CD4-positive, alpha-beta T cell treated with Interleukin-17A for 4 hours (primary cell): ENCODE results near the gene SLC1A5.

Experiments used
- DNase-seq: peaks from one replicate; pipeline ENCODE4 v3.0.0-alpha.2; 2020; ENCODE audit warnings: mixed read lengths

SLC1A5 gene

DNA sequence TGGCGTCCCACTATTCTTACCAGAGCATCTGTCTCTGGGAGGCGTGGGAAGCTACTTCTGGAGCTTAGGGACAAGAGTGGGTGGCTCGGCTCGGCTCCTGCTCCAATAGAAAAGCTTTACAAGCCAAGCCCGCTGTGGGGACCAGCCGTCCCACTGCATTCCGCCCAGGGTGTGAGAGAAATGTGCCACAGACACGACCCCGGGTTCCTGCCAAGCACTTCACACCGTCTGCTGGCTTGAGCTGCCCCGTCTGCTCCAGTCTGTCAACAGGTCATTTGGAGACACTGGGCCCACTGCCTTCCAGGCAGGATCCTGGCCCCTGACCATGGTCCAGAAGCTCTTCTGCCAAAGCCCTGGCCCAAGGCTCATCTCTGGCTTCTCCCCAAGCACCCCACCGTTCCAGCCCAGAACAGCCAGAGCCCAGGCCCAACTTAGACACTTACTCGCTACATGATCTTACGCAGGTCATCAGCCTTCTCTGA is 49.1 kb downstream of the SLC1A5 start:
- no peak for DNase-seq

DNA sequence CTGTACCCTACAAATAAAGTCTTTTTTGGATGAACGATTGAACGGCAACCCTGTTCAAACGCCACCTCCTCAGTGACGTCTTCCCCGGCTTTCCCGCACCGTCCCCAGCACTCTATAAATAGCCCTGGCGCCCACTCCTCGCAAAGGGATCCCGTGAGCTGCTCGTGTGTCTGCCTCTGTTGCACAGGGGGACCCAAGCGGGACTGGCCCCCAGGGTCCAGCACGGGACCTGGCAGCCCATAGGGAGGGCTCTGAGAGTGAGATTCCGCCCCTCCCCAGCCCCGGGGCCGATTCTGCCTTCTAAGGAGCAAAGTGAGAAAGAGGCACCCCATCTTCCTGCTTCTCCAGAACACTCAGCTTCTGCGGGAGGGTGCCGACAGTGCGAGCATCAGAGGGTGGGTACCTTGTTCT is 50.6 kb downstream of the SLC1A5 start:
- DNase-seq = no peak

DNA sequence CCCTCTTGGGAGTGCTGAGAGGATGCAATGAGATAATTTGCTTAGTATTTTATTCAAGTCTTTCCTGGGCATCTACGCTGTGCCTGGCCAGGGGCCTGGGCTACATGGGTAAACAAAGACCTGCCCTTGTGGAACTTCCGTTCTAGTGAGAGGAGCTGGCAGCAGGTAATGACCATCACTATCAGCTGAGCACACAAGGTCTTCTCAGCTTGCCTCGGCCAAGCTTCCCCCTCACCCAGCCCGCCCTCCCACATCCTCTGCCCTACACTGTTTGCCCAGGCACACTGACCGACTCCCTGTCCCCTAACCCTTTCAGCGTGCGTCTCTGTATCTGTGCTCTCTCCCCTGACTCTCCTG is 51.1 kb downstream of the SLC1A5 start:
- DNase-seq = no peak

DNA sequence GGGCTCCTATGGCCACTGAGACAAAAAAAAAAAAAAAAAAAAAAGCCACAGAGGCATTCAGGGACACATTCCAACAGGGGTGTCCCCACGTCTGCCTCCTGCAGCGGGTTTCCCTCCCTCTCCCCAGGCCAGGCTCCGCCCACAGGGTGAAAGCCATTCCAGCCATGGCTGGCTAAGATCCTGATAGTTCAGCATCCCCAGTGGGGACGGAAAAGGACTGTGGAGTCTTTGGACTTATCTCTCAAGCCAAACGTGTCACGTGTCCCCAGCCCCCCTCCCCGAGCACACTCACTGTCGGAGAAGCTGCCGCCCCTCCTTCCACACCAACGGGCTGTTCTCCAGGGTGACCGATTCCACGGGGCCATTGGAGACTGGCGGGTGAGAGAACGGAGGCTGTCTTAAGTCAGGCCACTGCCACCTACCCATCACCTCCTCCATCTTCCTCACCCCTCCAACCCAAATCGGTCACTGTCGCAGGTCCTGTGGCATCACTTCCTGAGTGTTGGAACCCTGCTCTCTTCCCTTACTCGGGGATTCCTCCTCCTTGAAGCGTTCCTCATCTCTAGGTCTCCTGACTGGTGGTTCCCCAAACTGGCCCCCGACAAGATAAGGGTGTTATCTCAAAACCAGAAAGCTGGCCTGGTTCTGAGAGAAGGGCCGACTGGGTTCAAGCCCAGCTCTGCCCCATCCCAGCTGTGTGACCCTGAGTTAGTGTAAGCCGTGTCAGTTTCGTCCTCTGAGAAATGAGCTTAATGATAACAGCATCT is 51.7 kb downstream of the SLC1A5 start:
- no peak for DNase-seq

DNA sequence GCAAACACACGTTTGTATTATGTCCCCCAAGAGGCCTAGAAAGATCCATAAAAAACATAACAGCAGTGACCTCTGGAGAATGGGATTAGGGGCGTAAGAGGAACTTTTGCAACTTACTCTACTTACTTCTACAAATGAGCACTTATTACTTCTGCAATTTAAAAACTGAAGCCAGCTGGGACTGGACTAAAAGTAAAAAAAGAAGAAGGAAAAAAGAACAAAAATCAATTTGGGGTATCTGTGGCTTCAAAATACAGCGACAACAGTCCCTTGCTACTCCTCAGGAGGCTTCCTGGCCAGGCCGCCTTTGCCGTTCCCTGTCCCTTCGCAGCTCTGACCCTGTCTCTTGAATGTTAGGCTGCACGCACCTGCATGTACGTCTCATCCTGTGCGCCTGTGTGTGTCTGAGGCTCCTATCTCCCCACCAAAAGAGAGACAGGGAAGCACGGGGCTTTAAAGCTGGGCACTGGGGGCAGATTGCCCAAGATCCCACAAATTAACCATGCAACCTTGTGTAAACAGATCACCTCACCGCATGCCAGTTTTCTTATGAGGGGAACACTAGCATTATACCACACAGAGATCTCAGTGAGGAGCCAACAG is 54.6 kb downstream of the SLC1A5 start:
- no peak for DNase-seq

DNA sequence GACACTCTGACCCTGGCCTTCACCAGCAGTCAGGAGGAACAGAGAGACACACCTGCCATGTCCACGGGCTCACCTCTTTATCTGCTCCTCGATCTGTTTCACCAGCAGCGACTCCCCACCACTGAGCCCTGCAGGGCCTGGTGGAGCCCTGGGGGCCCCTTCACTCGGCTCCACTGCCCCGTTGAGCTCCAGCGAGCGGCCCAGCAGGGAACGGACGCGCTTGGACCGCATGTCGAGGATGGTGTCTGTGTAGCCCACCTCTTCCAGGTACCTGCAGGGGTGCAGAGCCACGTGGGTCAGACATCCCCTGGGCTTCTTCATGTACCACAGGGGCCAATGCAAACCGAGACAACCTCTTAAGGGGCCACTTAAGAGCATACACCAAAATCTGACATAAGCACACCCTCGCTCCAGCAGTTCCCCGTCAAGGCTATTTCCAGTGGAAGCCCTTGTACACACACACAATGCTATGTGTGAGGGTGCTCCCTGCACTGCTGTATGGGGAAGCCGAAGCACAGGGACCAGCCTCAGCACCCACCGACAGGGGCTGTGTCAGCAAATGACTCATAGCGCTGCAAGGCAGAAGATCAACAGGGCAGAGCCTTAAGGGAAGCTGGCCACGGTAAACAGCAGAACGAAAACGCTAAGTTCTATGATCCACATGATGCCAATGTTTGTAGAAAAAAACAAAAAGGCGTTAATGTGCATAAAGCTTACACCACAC is 55.3 kb downstream of the SLC1A5 start:
- DNase-seq = no peak

DNA sequence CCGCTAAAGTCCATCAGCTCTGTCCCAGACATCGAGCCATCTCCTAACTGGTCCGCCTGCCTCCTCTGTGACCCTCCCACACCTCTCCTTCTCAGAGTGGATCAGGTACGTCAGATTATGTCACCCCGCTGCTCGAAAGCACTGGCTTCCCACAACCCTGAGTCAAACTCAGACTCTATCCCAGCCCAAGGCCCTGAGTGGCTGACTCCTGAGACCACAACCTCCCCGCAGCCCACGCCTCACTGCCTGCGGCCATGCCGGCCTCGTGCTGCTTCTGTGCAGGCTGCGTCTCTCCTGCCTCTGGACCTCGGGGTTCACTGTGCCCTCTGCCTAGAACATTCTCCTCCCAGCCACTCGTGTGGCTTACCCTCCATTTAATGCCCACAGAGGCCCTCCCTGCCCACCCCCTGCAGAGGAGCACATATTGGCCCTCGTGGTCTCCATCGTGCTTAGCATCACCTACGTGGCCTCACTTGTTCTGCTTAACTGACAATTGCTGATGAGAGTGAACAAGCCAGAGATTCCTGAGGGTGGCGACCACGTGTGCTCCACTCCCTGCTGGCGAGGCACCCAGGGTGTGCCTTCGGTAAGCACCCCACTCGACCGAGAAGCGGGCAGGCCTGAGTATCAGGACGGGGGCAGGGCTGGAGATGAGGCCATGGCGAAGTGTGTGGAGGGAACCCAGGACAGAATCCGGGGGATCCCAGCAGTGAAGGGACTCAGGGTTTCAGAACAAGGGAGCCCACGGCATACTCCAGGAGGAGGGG is 56.0 kb downstream of the SLC1A5 start:
- no peak for DNase-seq

DNA sequence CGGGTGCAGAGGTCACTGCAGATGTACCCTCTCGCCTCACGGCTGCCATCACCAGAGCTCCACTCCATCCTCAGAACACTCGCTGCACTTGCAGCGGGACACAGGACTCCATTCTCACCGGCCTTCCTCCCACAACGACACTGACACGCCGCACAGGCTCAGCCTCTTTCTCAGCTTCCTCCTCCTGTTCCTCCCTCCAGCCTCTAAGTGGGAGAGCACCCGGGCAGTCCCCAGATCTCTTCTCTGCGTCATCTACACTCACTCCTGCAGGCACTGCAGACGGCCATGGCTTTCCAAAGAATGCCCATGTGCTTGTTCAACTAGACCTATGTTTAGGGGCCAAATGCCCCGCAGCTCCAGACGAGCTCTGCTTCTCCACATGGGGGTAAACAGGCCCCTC is 56.8 kb downstream of the SLC1A5 start:
- DNase-seq = no peak

DNA sequence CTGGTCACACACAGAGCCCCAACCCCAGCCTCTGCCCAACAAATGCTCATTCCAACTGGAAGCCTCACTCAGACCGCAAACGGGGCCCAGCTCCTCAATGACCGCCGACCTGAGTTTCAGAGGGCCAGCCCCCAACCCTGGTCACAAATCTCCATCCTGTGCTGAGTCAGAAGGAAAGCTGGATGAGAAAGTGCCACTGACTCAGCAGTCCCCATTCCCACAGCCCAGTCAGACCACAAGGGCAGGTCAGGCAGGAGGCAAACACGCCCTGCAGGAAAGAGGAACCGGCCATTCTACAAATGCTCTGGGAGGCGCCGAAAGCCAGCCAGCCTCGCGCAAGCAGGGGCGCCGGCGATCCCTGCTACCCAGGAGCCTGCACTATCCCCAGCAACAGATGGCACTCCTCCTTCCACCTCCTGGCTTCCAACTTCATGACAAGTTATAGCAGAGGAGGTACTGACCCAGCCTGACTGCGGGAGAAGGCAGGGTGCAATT is 57.3 kb downstream of the SLC1A5 start:
- DNase-seq = no peak

DNA sequence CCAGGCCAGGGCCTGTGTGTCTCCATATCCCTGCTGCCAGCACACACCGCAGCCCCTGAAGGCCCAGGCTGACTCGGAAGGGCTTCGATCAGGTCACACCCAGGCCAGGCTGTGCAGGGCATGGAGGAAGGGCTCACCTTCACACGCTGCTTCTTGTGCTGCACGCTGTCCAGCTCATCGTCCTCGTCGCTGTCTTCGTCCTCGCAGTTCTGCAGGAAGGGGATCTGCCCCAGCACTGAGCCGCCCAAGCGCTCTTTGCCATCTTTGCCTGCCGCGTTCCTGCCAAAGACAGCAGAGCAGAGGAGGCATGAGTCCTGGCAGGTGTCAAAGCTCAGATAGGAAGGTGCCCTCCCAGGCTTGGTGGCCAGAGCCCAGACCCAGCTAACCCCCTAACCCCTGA is 57.8 kb downstream of the SLC1A5 start:
- DNase-seq = no peak

DNA sequence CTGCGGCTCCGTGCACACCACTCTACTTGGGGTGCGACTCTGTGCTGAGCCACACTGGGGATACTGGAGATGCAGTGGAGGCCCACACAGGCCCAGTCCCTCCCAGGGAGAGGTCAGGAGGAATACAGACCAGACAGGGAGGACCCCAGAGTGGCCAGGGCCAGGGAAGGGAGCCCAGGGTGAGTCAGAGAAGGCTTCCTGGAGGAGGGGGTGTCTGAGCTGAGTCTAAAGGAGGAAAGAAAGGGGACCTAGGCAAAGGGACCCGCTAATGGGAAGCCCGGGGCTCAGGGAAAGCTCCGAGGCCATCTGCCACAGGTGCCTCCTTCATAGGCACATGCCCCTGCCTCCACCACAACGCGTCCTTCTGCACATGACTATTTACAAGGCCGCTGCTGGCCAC is 58.2 kb downstream of the SLC1A5 start:
- no peak for DNase-seq

DNA sequence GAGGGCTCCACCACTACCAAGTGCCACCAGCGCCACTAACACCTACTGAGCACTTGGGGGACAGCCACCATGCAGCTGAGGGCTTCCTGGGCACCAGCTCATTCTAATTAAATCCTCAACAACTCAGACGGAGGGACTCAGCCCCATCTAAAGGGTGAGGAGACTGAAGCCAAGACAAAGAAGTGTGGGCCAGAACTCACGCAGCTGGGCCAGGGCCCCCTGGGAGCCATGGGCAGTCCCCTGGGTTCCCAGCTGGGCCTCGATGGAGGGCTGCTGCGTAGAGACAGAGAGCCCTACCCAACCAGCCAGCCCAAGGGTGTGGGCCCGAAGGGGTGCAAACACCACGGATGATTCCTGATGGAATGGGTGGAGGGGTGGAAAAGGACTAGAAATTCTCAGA is 58.7 kb downstream of the SLC1A5 start:
- no peak for DNase-seq

DNA sequence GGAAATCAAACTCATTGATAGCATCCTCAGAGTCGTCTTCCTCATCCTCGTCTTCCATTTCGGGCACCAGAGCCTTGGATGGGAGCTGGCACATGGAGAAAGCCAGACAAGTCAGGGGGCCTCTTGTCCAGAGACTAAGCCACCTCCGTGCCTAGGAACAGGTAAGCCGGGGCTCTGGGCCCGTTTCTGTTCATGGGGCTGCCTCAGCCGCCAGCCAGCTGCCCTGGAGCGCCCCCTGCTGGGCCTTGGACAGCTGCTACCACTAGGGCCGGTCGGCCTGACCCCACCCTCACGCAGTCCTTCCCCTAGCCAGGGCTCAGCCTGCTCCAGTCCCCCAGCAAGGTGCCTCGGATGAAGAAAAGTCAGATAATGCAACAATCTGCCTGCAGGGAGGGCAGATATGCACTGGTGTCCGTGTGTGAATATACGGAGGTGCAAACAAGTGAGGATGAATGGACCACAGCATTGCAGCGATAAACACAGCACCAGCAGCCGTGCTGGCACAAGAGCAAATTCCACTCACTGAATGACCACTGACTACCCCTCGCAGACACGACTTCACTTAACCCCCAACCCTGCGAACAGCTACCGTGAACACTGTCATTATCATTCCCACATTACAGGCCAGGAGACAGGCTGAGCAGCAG is 59.6 kb downstream of the SLC1A5 start:
- DNase-seq = peak; percentile 91

DNA sequence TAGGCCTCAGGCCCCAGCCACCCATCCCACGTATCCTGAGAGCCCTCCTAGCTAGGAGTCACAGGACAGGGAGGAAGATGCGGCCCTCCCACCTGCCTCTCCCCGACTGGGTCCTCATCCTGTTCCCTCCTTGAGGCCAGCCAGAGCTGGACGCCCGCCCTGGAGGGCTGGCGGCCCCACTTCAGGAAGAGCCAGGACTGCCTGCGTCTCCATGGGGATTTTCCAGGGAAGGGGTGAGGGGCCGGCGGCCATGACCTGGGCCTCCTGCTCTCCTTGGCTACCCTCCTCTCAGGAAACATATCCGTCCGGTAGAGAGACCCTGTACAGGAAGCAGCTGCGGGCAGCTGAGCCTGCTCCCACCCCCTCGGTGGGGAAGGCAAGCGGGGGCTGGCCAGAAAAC is 60.2 kb downstream of the SLC1A5 start:
- DNase-seq = no peak

DNA sequence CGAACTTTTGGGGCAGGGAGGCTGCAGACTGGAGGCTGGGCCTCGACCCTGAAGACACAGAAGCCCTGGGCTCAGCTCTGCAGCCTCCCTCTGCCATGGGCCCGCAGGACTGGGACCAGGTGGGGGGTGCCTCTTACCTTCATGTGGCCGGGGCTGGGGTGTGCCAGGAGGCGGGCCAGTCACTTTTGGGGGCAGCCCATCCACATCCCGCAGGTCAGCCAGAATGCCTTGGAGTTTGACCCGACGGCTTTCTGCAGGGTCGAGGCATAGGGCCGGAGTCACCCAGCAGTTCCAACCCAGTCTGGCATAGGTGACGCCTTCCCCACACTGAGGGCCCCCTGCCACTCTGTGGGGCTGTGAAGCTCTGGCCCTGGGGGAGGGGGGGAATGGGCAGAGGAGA is 60.6 kb downstream of the SLC1A5 start:
- no peak for DNase-seq

DNA sequence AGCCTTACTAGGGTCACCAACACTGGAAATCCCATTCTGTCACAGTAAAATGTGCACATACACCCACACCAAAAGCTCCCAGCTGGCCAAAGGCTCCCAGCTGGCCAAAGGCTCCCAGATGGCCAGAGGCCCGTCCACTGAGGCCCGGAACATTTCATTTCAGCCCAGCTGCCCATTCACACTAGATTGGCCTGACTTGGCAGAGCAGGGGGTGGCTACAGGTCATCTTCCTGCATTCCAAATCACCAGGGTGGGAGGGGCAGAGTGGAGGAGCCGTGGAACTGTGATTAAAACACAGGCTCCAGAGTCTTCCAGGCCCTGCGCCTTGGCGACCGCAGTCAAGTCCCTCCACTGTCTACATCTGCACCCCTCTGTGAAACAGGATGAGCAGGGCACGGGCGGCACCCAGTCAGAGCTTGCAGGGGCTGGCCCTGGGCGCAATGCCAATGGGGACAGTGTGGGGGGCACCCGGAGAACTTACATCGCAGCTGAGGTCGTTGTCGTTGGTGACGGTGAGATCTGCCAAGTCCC is 61.4 kb downstream of the SLC1A5 start:
- DNase-seq = no peak

DNA sequence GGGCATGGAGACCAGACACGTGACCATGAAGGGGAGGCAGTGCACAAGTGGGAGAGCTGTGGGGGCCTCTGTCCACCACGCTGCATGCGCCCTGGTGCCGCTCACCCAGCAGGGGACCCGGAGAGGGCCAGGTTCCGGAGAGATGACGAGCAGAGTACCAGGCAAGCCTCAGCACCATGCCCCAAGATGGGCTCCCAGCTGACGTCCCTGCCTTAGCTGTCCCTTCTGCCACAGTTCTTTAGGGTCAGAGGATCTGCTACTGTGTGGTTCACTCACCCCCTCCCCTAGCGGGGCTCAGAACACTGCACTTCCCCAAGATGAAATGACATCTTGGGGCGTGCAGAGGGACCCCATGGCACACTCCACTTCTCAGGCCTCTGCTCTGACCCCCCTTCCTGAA is 61.8 kb downstream of the SLC1A5 start:
- DNase-seq = no peak

DNA sequence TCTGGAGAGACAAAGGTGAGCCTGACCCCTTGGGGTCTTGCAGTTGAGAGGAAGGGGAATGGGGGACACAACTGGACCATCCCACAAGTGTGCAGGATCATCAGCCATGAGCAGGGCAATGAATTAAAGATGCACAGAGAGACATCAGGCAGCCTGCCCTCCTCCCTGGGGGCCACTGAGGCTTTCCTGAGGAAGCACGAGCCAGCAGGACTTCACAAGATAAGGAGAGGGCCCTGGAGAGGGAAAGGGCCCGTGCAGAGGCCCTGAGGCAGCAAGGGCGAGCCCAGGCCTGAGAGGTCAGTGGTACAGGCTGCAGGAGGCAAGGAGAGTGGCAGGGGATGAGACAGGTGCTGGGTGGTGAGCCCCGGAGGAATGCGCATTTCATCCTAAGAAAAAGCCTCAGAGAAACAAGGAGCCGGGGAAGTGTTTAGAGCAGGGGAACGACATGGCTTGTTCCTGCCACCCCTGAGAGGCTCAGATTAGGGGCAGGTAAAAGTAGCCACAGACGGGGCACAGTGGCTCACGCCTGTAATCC is 62.5 kb downstream of the SLC1A5 start:
- DNase-seq = no peak

DNA sequence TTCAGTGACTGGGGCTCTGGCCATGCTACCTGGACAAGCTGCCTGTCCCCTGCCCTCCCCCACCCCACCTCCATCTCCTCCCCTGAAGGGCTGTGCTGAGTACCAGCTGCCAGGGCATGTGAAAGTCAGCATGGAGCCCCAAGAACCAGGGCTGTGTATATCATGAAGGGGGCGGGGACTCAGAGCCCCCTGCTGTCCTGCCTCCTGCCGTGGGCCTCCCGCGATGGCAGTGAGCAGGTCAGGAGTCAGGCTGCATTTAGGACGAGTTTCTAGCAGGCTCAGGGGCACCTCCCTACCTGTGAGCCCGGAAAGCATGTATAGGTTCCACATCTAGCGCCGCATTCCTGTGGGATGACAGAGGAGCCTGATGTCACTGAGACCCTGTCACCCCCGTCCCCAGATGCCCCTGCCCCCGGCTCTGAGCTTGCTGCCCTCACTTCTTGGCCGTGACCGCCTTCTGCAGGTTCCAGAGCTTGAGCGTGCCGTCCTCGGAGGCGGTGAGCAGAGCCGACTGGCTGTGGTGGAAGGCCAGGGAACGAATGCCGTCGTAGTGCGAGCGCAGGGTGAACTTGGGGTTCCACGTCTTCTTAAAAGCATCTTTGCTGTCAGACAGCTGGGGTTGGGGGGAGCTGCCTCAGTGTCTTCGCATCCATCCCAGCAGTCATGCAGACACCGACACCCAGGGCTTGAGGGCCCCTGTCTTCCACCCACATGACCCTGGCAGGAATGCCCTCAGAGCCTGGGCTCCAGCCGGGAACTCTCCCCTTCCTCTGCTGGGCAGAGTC is 63.2 kb downstream of the SLC1A5 start:
- no peak for DNase-seq
